Activated naive CD4-positive, alpha-beta T cell treated with anti-CD3 and anti-CD28 coated beads for 36 hours (primary cell): ENCODE data around the gene GBF1. TPM values are rescaled to one million over a fixed set of nuclear protein-coding genes. Genes with fewer than 3 reads are reported as not detected.

Experiments
- CTCF ChIA-PET: fragments of 350-600 bp; sonication (Branson Sonifier 250); formaldehyde crosslinking; loops from one replicate; lab custom pipeline; 2021; ENCODE audit warnings: antibody characterized with exemption; lab: Charles Lee
- DNase-seq: peaks from one replicate; pipeline ENCODE4 v3.0.0-alpha.2; 2020
- H3K27ac Mint-ChIP-seq: one replicate; pipeline ENCODE4 v1.8.0; 2021; ENCODE audit warnings: mild to moderate bottlenecking, mixed read lengths
- H3K27me3 Mint-ChIP-seq: one replicate; pipeline ENCODE4 v1.8.0; 2021; ENCODE audit warnings: low read depth, mixed read lengths
- H3K36me3 Mint-ChIP-seq: one replicate; pipeline ENCODE4 v1.8.0; 2021; ENCODE audit warnings: low read depth, mixed read lengths
- H3K4me1 Mint-ChIP-seq: one replicate; pipeline ENCODE4 v1.8.0; 2021; ENCODE audit warnings: low read depth, mixed read lengths
- H3K4me3 Mint-ChIP-seq: one replicate; pipeline ENCODE4 v1.8.0; 2021; ENCODE audit warnings: mild to moderate bottlenecking, moderate library complexity, mixed read lengths
- H3K9me3 Mint-ChIP-seq: one replicate; pipeline ENCODE4 v1.8.0; 2021; ENCODE audit warnings: mixed read lengths
- intact Hi-C: fragments of 100-400 bp; cut with micrococcal nuclease; formaldehyde crosslinking; loops from one replicate; pipeline ENCODE4 v1.15.1; 2023
- total RNA-seq, 2 experiments: library from RNA; stranded (reverse); gene quantifications; one replicate each; pipeline ENCODE4 v1.2.3, GENCODE V29; 2021

The GBF1 gene
- total RNA-seq, 2 experiments from 2014 or later = 32.1 to 34.5 TPM

- intact Hi-C loops = loop anchor here (1.0 kb wide), 1 partner anchor 170 kb away; no protein-coding TSS in a partner anchor
Measured at GRCh38 chr10:102399217-102400021, 154.1 kb downstream of the GBF1 start.

DNA sequence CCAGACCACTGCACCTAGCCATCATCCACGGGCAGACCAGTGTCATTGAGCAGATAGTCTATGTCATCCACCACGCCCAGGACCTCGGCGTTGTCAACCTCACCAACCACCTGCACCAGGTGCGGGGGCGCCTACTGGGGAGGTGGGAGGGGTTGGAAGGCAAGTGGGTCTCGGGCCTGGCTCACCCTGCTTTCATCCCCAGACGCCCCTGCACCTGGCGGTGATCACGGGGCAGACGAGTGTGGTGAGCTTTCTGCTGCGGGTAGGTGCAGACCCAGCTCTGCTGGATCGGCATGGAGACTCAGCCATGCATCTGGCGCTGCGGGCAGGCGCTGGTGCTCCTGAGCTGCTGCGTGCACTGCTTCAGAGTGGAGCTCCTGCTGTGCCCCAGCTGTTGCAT lies 154.7 kb downstream of the GBF1 start:
- H3K36me3 Mint-ChIP-seq = peaks cover 63% of the 10 kb centered on the region
- peak overlapping the region; percentile 99 for H3K27ac Mint-ChIP-seq
- intact Hi-C loops = no loop called here
- H3K4me3 Mint-ChIP-seq = peak overlapping the region; percentile 87
- DNase-seq = no peak
- CTCF ChIA-PET = interaction anchor here (0.6 to 4.2 kb wide), 15 partner anchors 10 to 235 kb away, joined by 3 to 28 read pairs (median 3); partner anchors contain the start of gene CUEDC2
- H3K9me3 Mint-ChIP-seq = no peaks in the 10 kb centered on the region
- no peaks in the 10 kb centered on the region for H3K27me3 Mint-ChIP-seq
- peaks cover 49% of the 10 kb centered on the region for H3K4me1 Mint-ChIP-seq

More at GRCh38 chr10:102399217-102400021, 154.1 kb downstream of the GBF1 start:
- Mint-ChIP-seq H3K36me3 (peaks cover 68% of the 10 kb centered on the region), H3K27ac (peak overlapping the region; percentile 99), H3K27me3 (no peaks in the 10 kb centered on the region), H3K4me3 (peak overlapping the region; percentile 87), H3K4me1 (peaks cover 49% of the 10 kb centered on the region), H3K9me3 (no peaks in the 10 kb centered on the region)
- DNase-seq = peak; percentile 89
- CTCF ChIA-PET = interaction anchor here (0.6 to 4.2 kb wide), 35 partner anchors 8 to 962 kb away, joined by 3 to 28 read pairs (median 4); partner anchors contain the start of genes C10orf95, CUEDC2, FBXL15 and SUFU

DNA sequence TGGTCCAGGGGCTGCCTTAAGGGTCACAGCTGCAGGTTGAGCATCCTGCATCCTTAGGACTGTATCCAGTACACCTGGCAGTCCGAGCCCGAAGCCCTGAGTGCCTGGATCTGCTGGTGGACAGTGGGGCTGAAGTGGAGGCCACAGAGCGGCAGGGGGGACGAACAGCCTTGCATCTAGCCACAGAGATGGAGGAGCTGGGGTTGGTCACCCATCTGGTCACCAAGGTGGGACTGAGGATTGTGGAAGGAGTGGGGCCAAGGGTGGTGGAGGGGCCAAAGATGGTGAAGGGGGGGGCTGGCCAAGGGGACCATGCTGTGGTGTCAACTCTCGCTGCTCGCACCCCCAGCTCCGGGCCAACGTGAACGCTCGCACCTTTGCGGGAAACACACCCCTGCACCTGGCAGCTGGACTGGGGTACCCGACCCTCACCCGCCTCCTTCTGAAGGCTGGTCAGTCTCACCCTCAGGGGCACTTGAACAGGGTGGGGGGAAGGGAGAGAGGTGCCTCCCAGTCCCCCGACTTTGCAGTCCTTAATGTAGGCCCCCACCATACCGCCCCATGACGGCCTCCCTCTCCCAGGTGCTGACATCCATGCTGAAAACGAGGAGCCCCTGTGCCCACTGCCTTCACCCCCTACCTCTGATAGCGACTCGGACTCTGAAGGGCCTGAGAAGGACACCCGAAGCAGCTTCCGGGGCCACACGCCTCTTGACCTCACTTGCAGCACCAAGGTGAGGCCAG lies 155.4 kb downstream of the GBF1 start:
- peaks cover 49% of the 10 kb centered on the region for H3K4me1 Mint-ChIP-seq
- H3K36me3 Mint-ChIP-seq = peaks cover 61% of the 10 kb centered on the region
- intact Hi-C loops = no loop called here
- H3K27ac Mint-ChIP-seq = peak overlapping the region; percentile 69
- H3K4me3 Mint-ChIP-seq = peak overlapping the region; percentile 87
- CTCF ChIA-PET = interaction anchor here (0.7 to 4.2 kb wide), 8 partner anchors 9 to 173 kb away, joined by 3 to 28 read pairs (median 12); partner anchors contain the start of gene CUEDC2
- no peak for DNase-seq
- no peaks in the 10 kb centered on the region for H3K9me3 Mint-ChIP-seq
- no peaks in the 10 kb centered on the region for H3K27me3 Mint-ChIP-seq

DNA sequence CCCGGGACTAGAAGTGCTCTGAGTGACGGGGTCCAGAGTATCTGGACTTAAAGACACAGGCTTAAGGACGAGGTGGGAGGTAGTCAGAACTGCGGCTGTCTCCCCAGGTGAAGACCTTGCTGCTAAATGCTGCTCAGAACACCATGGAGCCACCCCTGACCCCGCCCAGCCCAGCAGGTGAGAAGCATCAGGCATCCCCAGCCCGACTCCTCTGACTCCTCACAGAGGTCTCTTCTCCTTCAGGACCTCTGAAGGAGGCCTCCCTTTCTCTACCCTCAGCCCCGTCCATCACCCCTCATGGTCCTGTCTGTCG lies 156.0 kb downstream of the GBF1 start:
- Mint-ChIP-seq H3K36me3 (peaks cover 56% of the 10 kb centered on the region), H3K27me3 (no peaks in the 10 kb centered on the region), H3K9me3 (no peaks in the 10 kb centered on the region), H3K27ac (peak overlapping the region; percentile 56), H3K4me3 (no peak overlapping the region), H3K4me1 (peaks cover 47% of the 10 kb centered on the region)
- no peak for DNase-seq
- CTCF ChIA-PET = interaction anchor here (3.8 to 4.1 kb wide), 2 partner anchors 8 to 171 kb away, joined by 23 to 28 read pairs; no protein-coding TSS in a partner anchor
- intact Hi-C loops = no loop called here

- H3K4me1 Mint-ChIP-seq = peaks cover 42% of the 10 kb centered on the region
- H3K27me3 Mint-ChIP-seq = no peaks in the 10 kb centered on the region
- peaks cover 50% of the 10 kb centered on the region for H3K36me3 Mint-ChIP-seq
- CTCF ChIA-PET = interaction anchor here (2.6 kb wide), 1 partner anchor 19 kb away, joined by 12 read pairs; the partner anchor contains the start of gene FBXL15
- peak overlapping the region; percentile 53 for H3K27ac Mint-ChIP-seq
- intact Hi-C loops = no loop called here
- no peak for DNase-seq
- H3K9me3 Mint-ChIP-seq = no peaks in the 10 kb centered on the region
- H3K4me3 Mint-ChIP-seq = peak overlapping the region; percentile 6
Measured at GRCh38 chr10:102401735-102402511, 156.6 kb downstream of the GBF1 start.

DNA sequence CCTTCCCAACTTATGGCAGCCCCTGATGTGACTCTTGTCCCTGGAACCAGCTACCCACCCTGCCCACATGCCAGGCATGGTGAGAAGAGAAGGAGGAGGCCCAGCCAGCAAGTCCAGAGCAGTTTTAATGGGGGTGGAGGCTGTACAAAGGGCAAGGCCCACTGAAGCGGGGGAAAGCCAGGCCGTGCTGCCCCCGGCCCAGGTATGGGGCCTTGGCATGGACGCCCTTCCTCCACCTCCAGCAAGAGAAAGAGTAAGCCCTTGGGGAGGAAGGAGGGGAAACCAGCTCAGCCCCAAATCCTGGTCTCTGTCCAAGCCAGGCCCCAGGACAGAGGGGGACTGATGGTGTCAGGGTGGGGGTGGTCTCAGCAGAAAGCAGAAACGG lies 157.2 kb downstream of the GBF1 start:
- CTCF ChIA-PET = interaction anchor here (1.3 to 2.6 kb wide), 2 partner anchors 19 kb away, joined by 4 to 12 read pairs; partner anchors contain the start of gene FBXL15
- Mint-ChIP-seq H3K27me3 (no peaks in the 10 kb centered on the region), H3K4me3 (no peak overlapping the region), H3K9me3 (no peaks in the 10 kb centered on the region), H3K4me1 (peaks cover 37% of the 10 kb centered on the region), H3K27ac (no peak overlapping the region), H3K36me3 (peaks cover 44% of the 10 kb centered on the region)
- no peak for DNase-seq
- intact Hi-C loops = no loop called here

DNA sequence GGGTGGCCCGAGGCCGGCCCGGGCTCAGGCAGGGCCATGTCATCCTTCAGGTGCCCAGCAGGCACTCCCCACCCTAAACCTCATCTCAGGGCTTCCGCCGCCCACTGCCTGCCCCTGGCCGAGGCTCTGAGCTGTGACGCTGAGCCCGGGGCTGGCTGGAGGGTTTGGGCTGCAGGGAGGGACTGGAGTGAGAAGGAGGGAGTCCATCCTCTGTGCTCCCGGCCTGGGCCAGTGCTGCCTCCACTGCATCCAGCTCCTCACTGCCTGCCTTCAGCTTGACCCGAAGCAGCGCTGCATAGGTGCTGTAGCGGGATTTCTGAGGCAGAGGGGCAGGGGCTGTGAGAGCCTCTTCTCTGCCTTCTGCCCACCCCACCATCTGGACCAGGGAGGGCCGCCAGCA lies 157.8 kb downstream of the GBF1 start:
- CTCF ChIA-PET = interaction anchor here (0.5 to 2.6 kb wide), 6 partner anchors 9 to 400 kb away, joined by 3 to 12 read pairs (median 4); partner anchors contain the start of gene FBXL15
- Mint-ChIP-seq H3K4me3 (no peak overlapping the region), H3K27ac (no peak overlapping the region)

GRCh38 chr10:102404361-102405107 lies 159.2 kb downstream of the GBF1 start:
- Mint-ChIP-seq H3K36me3 (peaks cover 27% of the 10 kb centered on the region), H3K4me3 (no peak overlapping the region), H3K9me3 (no peaks in the 10 kb centered on the region), H3K27ac (peak overlapping the region; percentile 30), H3K4me1 (peaks cover 28% of the 10 kb centered on the region), H3K27me3 (no peaks in the 10 kb centered on the region)
- peak; percentile 13 for DNase-seq
- CTCF ChIA-PET = interaction anchor here (0.6 to 2.6 kb wide), 4 partner anchors 11 to 104 kb away, joined by 3 to 12 read pairs (median 4); partner anchors contain the start of gene FBXL15
- intact Hi-C loops = no loop called here

More for the DNA sequence above, 157.8 kb downstream of the GBF1 start:
- no peak for DNase-seq
- intact Hi-C loops = no loop called here
- H3K27me3 Mint-ChIP-seq = no peaks in the 10 kb centered on the region
- H3K9me3 Mint-ChIP-seq = no peaks in the 10 kb centered on the region
- H3K36me3 Mint-ChIP-seq = peaks cover 38% of the 10 kb centered on the region
- H3K4me1 Mint-ChIP-seq = peaks cover 33% of the 10 kb centered on the region

DNA sequence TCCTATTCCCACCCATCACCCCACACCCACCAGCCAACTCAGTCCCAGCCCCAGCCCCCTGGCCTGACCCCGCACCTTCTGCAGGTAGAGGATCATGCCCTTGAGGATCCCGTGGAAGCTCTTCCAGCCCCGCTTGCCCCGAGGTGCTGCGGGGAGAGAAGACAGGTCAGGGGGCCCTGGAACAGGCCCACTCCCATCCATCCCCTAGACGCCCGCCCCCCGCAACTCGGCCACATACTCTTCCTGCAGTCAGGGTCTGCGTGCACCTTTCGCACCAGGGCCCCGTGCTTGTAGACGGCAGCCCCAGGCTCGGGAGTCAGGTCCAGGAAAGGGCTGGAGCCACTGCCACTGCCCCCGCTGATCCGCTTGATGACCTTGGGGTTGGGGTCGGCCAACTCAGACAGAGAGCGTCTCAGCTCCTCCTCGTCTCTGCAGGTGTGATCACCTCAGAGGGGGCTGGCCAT lies 159.8 kb downstream of the GBF1 start:
- no peak overlapping the region for H3K4me3 Mint-ChIP-seq
- CTCF ChIA-PET = interaction anchor here (0.7 to 1.3 kb wide), 2 partner anchors 12 to 69 kb away, joined by 3 to 4 read pairs; no protein-coding TSS in a partner anchor
- H3K36me3 Mint-ChIP-seq = peaks cover 21% of the 10 kb centered on the region
- no peaks in the 10 kb centered on the region for H3K27me3 Mint-ChIP-seq
- intact Hi-C loops = no loop called here
- H3K27ac Mint-ChIP-seq = no peak overlapping the region
- no peak for DNase-seq
- no peaks in the 10 kb centered on the region for H3K9me3 Mint-ChIP-seq
- peaks cover 28% of the 10 kb centered on the region for H3K4me1 Mint-ChIP-seq

- H3K9me3 Mint-ChIP-seq = no peaks in the 10 kb centered on the region
- intact Hi-C loops = no loop called here
- DNase-seq = peak; percentile 19
- H3K4me1 Mint-ChIP-seq = peaks cover 23% of the 10 kb centered on the region
- H3K27me3 Mint-ChIP-seq = no peaks in the 10 kb centered on the region
- CTCF ChIA-PET = interaction anchor here (1.1 to 2.3 kb wide), 4 partner anchors 9 to 17 kb away, joined by 4 to 8 read pairs (median 4); partner anchors contain the start of gene FBXL15
- H3K27ac Mint-ChIP-seq = peak overlapping the region; percentile 33
- H3K36me3 Mint-ChIP-seq = peaks cover 16% of the 10 kb centered on the region
- no peak overlapping the region for H3K4me3 Mint-ChIP-seq
Measured at GRCh38 chr10:102405632-102406031, 160.3 kb downstream of the GBF1 start.

DNA sequence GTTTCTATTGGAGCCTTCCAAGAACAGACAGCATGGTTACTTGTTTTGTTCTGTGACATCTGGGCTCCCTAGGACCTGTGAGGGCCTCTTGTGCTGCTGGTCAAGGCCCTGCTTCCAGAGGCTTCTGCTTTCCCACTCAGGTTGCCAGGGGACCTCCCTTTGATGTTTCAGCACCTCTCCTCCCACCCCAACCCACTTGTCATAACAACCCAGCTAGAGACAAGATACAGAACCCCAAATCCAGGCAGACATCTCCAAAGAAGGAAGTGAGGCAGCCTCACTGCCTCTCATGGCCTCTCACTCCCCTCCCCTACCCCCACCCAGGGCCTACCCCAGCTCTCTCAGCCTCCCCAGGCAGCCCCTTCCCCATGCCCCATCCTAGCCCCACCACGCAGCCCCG lies 161.5 kb downstream of the GBF1 start:
- CTCF ChIA-PET = interaction anchor here (0.9 to 2.3 kb wide), 4 partner anchors 8 to 16 kb away, joined by 3 to 8 read pairs (median 4); partner anchors contain the start of genes FBXL15 and NFKB2
- no peaks in the 10 kb centered on the region for H3K9me3 Mint-ChIP-seq
- DNase-seq = no peak
- H3K4me1 Mint-ChIP-seq = peaks cover 27% of the 10 kb centered on the region
- H3K27ac Mint-ChIP-seq = no peak overlapping the region
- no peaks in the 10 kb centered on the region for H3K27me3 Mint-ChIP-seq
- no peak overlapping the region for H3K4me3 Mint-ChIP-seq
- H3K36me3 Mint-ChIP-seq = peaks cover 6% of the 10 kb centered on the region
- intact Hi-C loops = no loop called here
